Measurements from ENCODE around the gene BAD. TPM values are rescaled to one million over a fixed set of nuclear protein-coding genes. Genes with fewer than 3 reads are reported as not detected.
"Not testable (repeated sequence)": the region's sequence is repeated elsewhere in the genome, so short reads cannot be mapped to it uniquely, and the experiment has no call there.

The BAD gene
- total RNA-seq, 1 donor from 2014 or later: 26.6 TPM

DNA sequence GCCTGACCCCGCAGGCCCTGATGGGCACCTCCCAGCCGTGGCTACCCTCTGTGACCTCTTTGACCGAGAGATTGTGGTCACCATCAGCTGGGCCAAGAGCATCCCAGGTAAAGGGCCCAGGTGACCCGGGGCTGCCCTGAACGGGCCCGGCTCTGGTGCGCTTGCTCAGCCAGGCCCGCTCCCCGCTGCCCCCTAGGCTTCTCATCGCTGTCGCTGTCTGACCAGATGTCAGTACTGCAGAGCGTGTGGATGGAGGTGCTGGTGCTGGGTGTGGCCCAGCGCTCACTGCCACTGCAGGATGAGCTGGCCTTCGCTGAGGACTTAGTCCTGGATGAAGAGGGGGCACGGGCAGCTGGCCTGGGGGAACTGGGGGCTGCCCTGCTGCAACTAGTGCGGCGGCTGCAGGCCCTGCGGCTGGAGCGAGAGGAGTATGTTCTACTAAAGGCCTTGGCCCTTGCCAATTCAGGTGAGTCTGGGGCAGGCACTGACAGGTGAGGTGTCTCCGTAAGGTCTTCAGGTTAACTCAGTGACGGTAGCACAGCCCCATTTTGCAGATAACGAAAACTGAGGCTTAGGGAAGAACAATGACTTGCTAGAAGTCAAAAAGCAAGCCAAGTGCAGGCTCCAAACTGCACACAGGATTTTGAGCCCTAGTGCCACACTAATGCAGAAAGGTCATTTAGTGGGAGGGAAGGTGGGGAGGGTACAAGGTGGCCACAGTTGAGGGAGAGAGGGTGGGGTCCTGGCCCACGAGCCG is 30.5 kb upstream of the BAD start:
- Mint-ChIP-seq H3K4me1 (peaks cover 27% of the 10 kb centered on the region), H3K27me3 (no peaks in the 10 kb centered on the region), H3K36me3 (ENCODE audit: low read depth) (peaks cover 46% of the 10 kb centered on the region), H3K9me3 (no peaks in the 10 kb centered on the region), H3K4me3 (no peak overlapping the region), H3K27ac (no peak overlapping the region)
- intact Hi-C loops (cut with micrococcal nuclease): loop anchor here (5.0 kb wide), 3 partner anchors 83 to 427 kb away; partner anchors contain the start of genes DNAJC4, NAA40, RASGRP2 and VEGFB
- ChIA-PET POLR2A (interaction anchor here (4.0 kb wide), 1 partner anchor 39 kb away, joined by 61 read pairs; no protein-coding TSS in a partner anchor), CTCF (interaction anchor here (2.3 kb wide), 1 partner anchor 40 kb away, joined by 10 read pairs; no protein-coding TSS in a partner anchor)
- no peak for ATAC-seq (ENCODE audit: low read depth)
- no peak for DNase-seq
- TF ChIP-seq, protein P1, sequence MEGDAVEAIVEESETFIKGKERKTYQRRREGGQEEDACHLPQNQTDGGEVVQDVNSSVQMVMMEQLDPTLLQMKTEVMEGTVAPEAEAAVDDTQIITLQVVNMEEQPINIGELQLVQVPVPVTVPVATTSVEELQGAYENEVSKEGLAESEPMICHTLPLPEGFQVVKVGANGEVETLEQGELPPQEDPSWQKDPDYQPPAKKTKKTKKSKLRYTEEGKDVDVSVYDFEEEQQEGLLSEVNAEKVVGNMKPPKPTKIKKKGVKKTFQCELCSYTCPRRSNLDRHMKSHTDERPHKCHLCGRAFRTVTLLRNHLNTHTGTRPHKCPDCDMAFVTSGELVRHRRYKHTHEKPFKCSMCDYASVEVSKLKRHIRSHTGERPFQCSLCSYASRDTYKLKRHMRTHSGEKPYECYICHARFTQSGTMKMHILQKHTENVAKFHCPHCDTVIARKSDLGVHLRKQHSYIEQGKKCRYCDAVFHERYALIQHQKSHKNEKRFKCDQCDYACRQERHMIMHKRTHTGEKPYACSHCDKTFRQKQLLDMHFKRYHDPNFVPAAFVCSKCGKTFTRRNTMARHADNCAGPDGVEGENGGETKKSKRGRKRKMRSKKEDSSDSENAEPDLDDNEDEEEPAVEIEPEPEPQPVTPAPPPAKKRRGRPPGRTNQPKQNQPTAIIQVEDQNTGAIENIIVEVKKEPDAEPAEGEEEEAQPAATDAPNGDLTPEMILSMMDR (IDR thresholded peaks at IDR 0.05): no peak

DNA sequence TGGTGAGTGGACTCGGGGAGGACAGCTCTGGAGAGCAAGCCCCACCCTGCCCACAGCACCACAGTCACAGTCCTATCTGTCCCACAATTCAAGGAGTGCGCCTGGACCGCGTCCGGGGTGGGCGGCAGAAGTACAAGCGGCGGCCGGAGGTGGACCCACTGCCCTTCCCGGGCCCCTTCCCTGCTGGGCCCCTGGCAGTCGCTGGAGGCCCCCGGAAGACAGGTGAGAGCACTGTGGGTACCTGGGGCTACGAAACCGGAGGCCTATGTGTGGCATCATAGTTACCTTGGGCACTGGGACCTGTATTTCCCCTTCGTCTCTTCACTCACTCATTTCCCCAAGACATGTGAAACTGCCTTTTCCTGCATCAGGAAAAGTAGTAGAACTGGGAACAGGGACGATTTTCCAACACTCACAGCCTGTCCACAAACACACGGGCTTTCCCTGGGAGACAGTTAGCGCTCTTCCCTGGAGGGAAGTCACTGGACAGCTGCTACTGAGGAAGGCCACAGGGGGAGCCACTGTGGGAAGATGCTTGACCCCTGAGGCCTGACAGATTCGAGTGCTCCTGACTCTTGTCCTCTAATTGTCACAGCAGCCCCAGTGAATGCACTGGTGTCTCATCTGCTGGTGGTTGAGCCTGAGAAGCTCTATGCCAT is 29.8 kb upstream of the BAD start:
- intact Hi-C loops (cut with micrococcal nuclease): no loop called here
- DNase-seq: no peak

DNA sequence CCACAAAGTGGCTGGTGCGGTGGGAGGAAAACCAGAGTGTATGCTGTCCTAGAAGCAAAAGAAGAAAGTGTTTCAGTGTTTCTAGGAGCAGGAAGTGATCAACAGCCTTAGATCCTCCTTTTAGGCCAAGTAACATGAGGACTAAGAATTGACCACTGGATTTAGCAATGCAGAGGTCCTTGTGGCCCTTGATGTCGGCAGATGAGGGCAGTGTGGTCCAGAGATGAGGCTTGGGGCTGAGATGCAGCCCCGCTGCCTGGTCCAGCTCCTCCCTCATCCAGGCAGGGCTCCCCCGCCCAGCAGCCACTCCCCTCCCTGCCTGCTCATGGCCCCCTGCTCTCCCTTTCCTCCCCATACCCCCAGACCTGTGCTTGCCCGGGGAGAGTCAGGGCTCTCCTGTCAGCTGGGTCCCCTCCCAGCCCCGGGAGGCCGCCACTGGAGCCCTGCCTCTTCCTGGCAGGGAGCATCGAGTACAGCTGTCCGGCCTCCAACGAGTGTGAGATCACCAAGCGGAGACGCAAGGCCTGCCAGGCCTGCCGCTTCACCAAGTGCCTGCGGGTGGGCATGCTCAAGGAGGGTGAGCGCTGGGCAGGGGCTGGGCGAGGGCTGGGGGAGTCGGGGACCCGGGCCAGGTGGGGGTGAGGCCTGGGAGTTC is 29.2 kb upstream of the BAD start:
- H3K36me3 Mint-ChIP-seq (ENCODE audit: low read depth): peaks cover 46% of the 10 kb centered on the region
- H3K27me3 Mint-ChIP-seq: no peaks in the 10 kb centered on the region
- intact Hi-C loops (cut with micrococcal nuclease): no loop called here
- DNase-seq: no peak
- CTCF ChIA-PET: interaction anchor here (0.7 to 2.3 kb wide), 2 partner anchors 8 to 41 kb away, joined by 3 to 10 read pairs; partner anchors contain the start of gene ESRRA
- H3K27ac Mint-ChIP-seq: no peak overlapping the region
- H3K4me1 Mint-ChIP-seq: peaks cover 19% of the 10 kb centered on the region
- POLR2A ChIA-PET: no interaction called here
- ATAC-seq (ENCODE audit: low read depth): no peak
- TF ChIP-seq, protein P1 (IDR thresholded peaks at IDR 0.05): no peak
- no peak overlapping the region for H3K4me3 Mint-ChIP-seq
- H3K9me3 Mint-ChIP-seq: no peaks in the 10 kb centered on the region

More for the DNA sequence above, 29.8 kb upstream of the BAD start:
- H3K27ac Mint-ChIP-seq: no peak overlapping the region
- ATAC-seq (ENCODE audit: low read depth): no peak
- ChIA-PET POLR2A (no interaction called here), CTCF (interaction anchor here (0.7 to 2.3 kb wide), 2 partner anchors 9 to 41 kb away, joined by 3 to 10 read pairs; partner anchors contain the start of gene ESRRA)
- H3K4me3 Mint-ChIP-seq: no peak overlapping the region
- H3K4me1 Mint-ChIP-seq: peaks cover 25% of the 10 kb centered on the region
- H3K36me3 Mint-ChIP-seq (ENCODE audit: low read depth): peaks cover 46% of the 10 kb centered on the region
- H3K9me3 Mint-ChIP-seq: no peaks in the 10 kb centered on the region
- no peaks in the 10 kb centered on the region for H3K27me3 Mint-ChIP-seq
- TF ChIP-seq, protein P1 (IDR thresholded peaks at IDR 0.05): no peak

DNA sequence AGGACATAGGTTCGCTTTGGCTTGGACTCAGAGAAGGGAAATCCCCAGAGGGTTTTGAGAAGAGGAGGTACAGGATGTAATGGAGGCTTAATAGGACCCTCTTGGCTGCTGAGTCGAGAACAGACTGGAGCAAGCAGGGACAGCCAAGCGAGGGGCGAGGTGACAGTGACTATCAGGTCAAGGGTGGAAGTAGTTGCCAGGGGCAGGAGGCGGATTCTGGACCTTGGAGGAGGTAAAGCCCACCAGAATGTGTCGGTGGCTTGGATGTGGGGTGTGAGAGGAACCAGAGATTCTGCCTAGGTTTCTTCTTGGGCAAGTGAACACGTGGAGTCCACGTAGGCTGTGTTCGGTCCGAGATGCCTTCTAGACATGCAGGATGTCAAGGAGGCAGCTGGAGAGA is 28.5 kb upstream of the BAD start:
- TF ChIP-seq, protein P1 (IDR thresholded peaks at IDR 0.05): no peak
- Mint-ChIP-seq H3K9me3 (no peaks in the 10 kb centered on the region), H3K27me3 (no peaks in the 10 kb centered on the region), H3K36me3 (ENCODE audit: low read depth) (peaks cover 44% of the 10 kb centered on the region), H3K4me3 (no peak overlapping the region), H3K27ac (peak overlapping the region; percentile 6), H3K4me1 (peaks cover 15% of the 10 kb centered on the region)
- DNase-seq: no peak
- POLR2A ChIA-PET: no interaction called here
- intact Hi-C loops (cut with micrococcal nuclease): no loop called here
- CTCF ChIA-PET: interaction anchor here (2.3 kb wide), 1 partner anchor 42 kb away, joined by 10 read pairs; no protein-coding TSS in a partner anchor
- ATAC-seq (ENCODE audit: low read depth): no peak

DNA sequence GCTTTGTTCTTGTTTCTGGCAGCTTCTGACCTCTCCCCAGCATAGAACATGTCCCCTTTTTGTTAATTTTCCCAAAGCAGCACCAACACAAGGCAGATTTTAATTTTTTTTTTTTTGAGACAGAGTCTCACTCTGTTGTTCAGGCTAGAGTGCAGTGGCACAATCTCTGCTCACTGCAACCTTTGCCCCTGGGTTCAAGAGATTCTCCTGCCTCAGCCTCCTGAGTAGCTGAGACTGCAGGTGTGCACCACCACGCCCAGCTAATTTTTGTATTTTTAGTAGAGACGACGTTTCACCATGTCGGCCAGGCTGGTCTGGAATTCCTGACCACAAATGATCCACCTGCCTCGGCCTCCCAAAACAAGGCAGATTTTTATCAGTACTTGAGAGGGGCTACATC is 23.3 kb upstream of the BAD start:
- peaks cover 19% of the 10 kb centered on the region for H3K36me3 Mint-ChIP-seq (ENCODE audit: low read depth)
- peak overlapping the region; percentile 46 for H3K27ac Mint-ChIP-seq
- ATAC-seq (ENCODE audit: low read depth); intact Hi-C loops (cut with micrococcal nuclease); DNase-seq; H3K27me3 Mint-ChIP-seq; H3K9me3 Mint-ChIP-seq: not testable (repeated sequence)
- H3K4me1 Mint-ChIP-seq: peaks cover 22% of the 10 kb centered on the region
- H3K4me3 Mint-ChIP-seq: peak overlapping the region; percentile 55
- CTCF ChIA-PET: interaction anchor here (1.7 kb wide), 1 partner anchor 47 kb away, joined by 6 read pairs; no protein-coding TSS in a partner anchor
- POLR2A ChIA-PET: interaction anchor here (0.8 to 1.4 kb wide), 2 partner anchors 10 to 26 kb away, joined by 3 to 4 read pairs; partner anchors contain the start of gene PRDX5

Measured in activated B cell treated with CpG ODN at 0.5 μM for 24 hours (primary cell).